Stomach (tissue), 4 donors: ENCODE results near the gene SLC2A8.

ENCODE experiments used
- CTCF ChIP-seq, 7 experiments: fragments of 450-650 bp in 4 of 7; fragments of 200-600 bp in 3 of 7; sonication (generic) in 3 of 7; IDR thresholded peaks; one replicate each; pipeline ENCODE4 v1.5.1; 2016 to 2019; ENCODE audit warnings: antibody characterized with exemption in 7 of 7, control low read depth in 2 of 7, mild to moderate bottlenecking in 1 of 7
- EP300 ChIP-seq: sonication (generic); formaldehyde crosslinking; IDR thresholded peaks from one replicate; pipeline ENCODE4 v1.6.1; 2017; ENCODE audit warnings: antibody characterized with exemption
- POLR2A ChIP-seq, 4 donors: fragments of 450-650 bp; IDR thresholded peaks; one replicate each; pipeline ENCODE4 v1.6.1; 2016; ENCODE audit warnings: antibody characterized with exemption in 4 of 4, control low read depth in 2 of 4, mild to moderate bottlenecking in 1 of 4, moderate library complexity in 1 of 4
- POLR2AphosphoS5 ChIP-seq, 3 donors: sonication (generic); formaldehyde crosslinking; IDR thresholded peaks; one replicate each; pipeline ENCODE4 v1.6.1; 2016; ENCODE audit warnings: antibody characterized with exemption in 3 of 3

- TF ChIP-seq CTCF (IDR thresholded peaks at IDR 0.05) (peak in 3 of 7 experiments; percentile 13 to 29 (median 21)), EP300 (no peak), POLR2A (IDR thresholded peaks at IDR 0.05) (no peak), POLR2AphosphoS5 (IDR thresholded peaks at IDR 0.05) (no peak)
Measured at GRCh38 chr9:127455324-127455992, 58.5 kb downstream of the SLC2A8 start.
